ENCODE measurements around the gene PRKCE. TPM values are rescaled to one million over a fixed set of nuclear protein-coding genes. Genes with fewer than 3 reads are reported as not detected.
A peak's percentile ranks its signal among the peaks of the same experiment; 100 is the strongest.

The PRKCE gene
- total and polyA plus RNA-seq, 2 experiments from 2014 or later: 13.2 to 19.2 TPM

- TF ChIP-seq CTCF (IDR thresholded peaks at IDR 0.05; ENCODE audit: low read depth, low read length): no peak
- no peak for DNase-seq (ENCODE audit: low read depth in 1 of 2, low spot score in 1 of 2)
- no peaks in the 10 kb centered on the region for H3K36me3 ChIP-seq
- H3K27me3 ChIP-seq: no peaks in the 10 kb centered on the region
- H3K4me1 ChIP-seq (ENCODE audit: low read depth): no peaks in the 10 kb centered on the region
- H3K9me3 ChIP-seq (ENCODE audit: low read depth): no peaks in the 10 kb centered on the region
- H3K27ac ChIP-seq: no peak overlapping the region
- no peak overlapping the region for H3K4me3 ChIP-seq
These were observed 536.7 kb downstream of the PRKCE start for GRCh38 chr2:46188041-46188716.

- DNase-seq (ENCODE audit: low read depth in 1 of 2, low spot score in 1 of 2): peak in 1 of 2 donors; percentile 26
- Histone ChIP-seq H3K27me3 (no peaks in the 10 kb centered on the region), H3K36me3 (no peaks in the 10 kb centered on the region), H3K4me1 (ENCODE audit: low read depth) (no peaks in the 10 kb centered on the region), H3K27ac (no peak overlapping the region), H3K9me3 (ENCODE audit: low read depth) (no peaks in the 10 kb centered on the region), H3K4me3 (no peak overlapping the region)
- no peak for TF ChIP-seq CTCF (IDR thresholded peaks at IDR 0.05; ENCODE audit: low read depth, low read length)
These were observed 541.9 kb downstream of the PRKCE start for GRCh38 chr2:46193356-46193755.

GRCh38 chr2:46193855-46194254 lies 542.4 kb downstream of the PRKCE start:
- no peak for TF ChIP-seq CTCF (IDR thresholded peaks at IDR 0.05; ENCODE audit: low read depth, low read length)
- no peak for DNase-seq (ENCODE audit: low read depth in 1 of 2, low spot score in 1 of 2)

GRCh38 chr2:46194856-46195255 lies 543.4 kb downstream of the PRKCE start:
- H3K4me1 ChIP-seq (ENCODE audit: low read depth): no peaks in the 10 kb centered on the region
- no peaks in the 10 kb centered on the region for H3K36me3 ChIP-seq
- TF ChIP-seq CTCF (IDR thresholded peaks at IDR 0.05; ENCODE audit: low read depth, low read length): no peak
- no peak overlapping the region for H3K4me3 ChIP-seq
- H3K27me3 ChIP-seq: no peaks in the 10 kb centered on the region
- H3K9me3 ChIP-seq (ENCODE audit: low read depth): no peaks in the 10 kb centered on the region
- H3K27ac ChIP-seq: no peak overlapping the region
- no peak for DNase-seq (ENCODE audit: low read depth in 1 of 2, low spot score in 1 of 2)

More at GRCh38 chr2:46193855-46194254, 542.4 kb downstream of the PRKCE start:
- no peak overlapping the region for H3K27ac ChIP-seq
- no peaks in the 10 kb centered on the region for H3K9me3 ChIP-seq (ENCODE audit: low read depth)
- no peaks in the 10 kb centered on the region for H3K36me3 ChIP-seq
- H3K27me3 ChIP-seq: no peaks in the 10 kb centered on the region
- no peak overlapping the region for H3K4me3 ChIP-seq
- no peaks in the 10 kb centered on the region for H3K4me1 ChIP-seq (ENCODE audit: low read depth)

GRCh38 chr2:46195819-46196218 lies 544.3 kb downstream of the PRKCE start:
- Histone ChIP-seq H3K9me3 (ENCODE audit: low read depth) (no peaks in the 10 kb centered on the region), H3K4me1 (ENCODE audit: low read depth) (no peaks in the 10 kb centered on the region), H3K27me3 (no peaks in the 10 kb centered on the region), H3K27ac (no peak overlapping the region), H3K36me3 (no peaks in the 10 kb centered on the region), H3K4me3 (no peak overlapping the region)
- no peak for DNase-seq (ENCODE audit: low read depth in 1 of 2, low spot score in 1 of 2)
- TF ChIP-seq CTCF (IDR thresholded peaks at IDR 0.05; ENCODE audit: low read depth, low read length): no peak
